Measurements from ENCODE around the gene PER3.

GRCh38 chr1:7871136-7871535 is 87.0 kb downstream of the PER3 start:
- no peak for TF ChIP-seq TAF1 (IDR thresholded peaks at IDR 0.05; ENCODE audit: borderline replicate concordance, insufficient read depth, low read length)
- no peak for TF ChIP-seq SIN3A (IDR thresholded peaks at IDR 0.05; ENCODE audit: borderline replicate concordance, insufficient read depth, low read length)
- TF ChIP-seq POLR2AphosphoS5 (IDR thresholded peaks at IDR 0.05; ENCODE audit: low read depth, low read length): no peak
- TF ChIP-seq, protein P1, sequence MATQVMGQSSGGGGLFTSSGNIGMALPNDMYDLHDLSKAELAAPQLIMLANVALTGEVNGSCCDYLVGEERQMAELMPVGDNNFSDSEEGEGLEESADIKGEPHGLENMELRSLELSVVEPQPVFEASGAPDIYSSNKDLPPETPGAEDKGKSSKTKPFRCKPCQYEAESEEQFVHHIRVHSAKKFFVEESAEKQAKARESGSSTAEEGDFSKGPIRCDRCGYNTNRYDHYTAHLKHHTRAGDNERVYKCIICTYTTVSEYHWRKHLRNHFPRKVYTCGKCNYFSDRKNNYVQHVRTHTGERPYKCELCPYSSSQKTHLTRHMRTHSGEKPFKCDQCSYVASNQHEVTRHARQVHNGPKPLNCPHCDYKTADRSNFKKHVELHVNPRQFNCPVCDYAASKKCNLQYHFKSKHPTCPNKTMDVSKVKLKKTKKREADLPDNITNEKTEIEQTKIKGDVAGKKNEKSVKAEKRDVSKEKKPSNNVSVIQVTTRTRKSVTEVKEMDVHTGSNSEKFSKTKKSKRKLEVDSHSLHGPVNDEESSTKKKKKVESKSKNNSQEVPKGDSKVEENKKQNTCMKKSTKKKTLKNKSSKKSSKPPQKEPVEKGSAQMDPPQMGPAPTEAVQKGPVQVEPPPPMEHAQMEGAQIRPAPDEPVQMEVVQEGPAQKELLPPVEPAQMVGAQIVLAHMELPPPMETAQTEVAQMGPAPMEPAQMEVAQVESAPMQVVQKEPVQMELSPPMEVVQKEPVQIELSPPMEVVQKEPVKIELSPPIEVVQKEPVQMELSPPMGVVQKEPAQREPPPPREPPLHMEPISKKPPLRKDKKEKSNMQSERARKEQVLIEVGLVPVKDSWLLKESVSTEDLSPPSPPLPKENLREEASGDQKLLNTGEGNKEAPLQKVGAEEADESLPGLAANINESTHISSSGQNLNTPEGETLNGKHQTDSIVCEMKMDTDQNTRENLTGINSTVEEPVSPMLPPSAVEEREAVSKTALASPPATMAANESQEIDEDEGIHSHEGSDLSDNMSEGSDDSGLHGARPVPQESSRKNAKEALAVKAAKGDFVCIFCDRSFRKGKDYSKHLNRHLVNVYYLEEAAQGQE (IDR thresholded peaks at IDR 0.05; ENCODE audit: insufficient read depth in 1 of 2, low read depth in 2 of 2, low read length in 2 of 2): no peak
- TF ChIP-seq FOXP2 (optimal IDR thresholded peaks at IDR 0.05; ENCODE audit: borderline replicate concordance, extremely low read depth, extremely low read length, insufficient read depth): no peak
